HFFc6 (cell line): ENCODE data around the gene DEDD. TPM values are rescaled to one million over a fixed set of nuclear protein-coding genes. Genes with fewer than 3 reads are reported as not detected.
A peak's percentile ranks its signal among the peaks of the same experiment; 100 is the strongest.

Experiments used
- DNase-seq: peaks from one replicate; pipeline ENCODE4 v3.0.0-alpha.2; 2018
- H3K27ac Mint-ChIP-seq: 2 replicates; pipeline ENCODE4 v1.8.0; 2020; ENCODE audit warnings: mild to moderate bottlenecking, mixed read lengths
- H3K27me3 Mint-ChIP-seq: 2 replicates; pipeline ENCODE4 v1.8.0; 2021; ENCODE audit warnings: mild to moderate bottlenecking, moderate library complexity, mixed read lengths; ENCODE audit not compliant: insufficient read depth
- H3K36me3 Mint-ChIP-seq: 2 replicates; pipeline ENCODE4 v1.8.0; 2021; ENCODE audit warnings: low read depth, mixed read lengths
- H3K4me1 Mint-ChIP-seq: 2 replicates; pipeline ENCODE4 v1.8.0; 2020; ENCODE audit warnings: low read depth, mixed read lengths
- H3K4me3 Mint-ChIP-seq: 2 replicates; pipeline ENCODE4 v1.8.0; 2020; ENCODE audit warnings: mild to moderate bottlenecking, moderate library complexity, mixed read lengths
- H3K9me3 Mint-ChIP-seq: 2 replicates; pipeline ENCODE4 v1.8.0; 2020; ENCODE audit warnings: mild to moderate bottlenecking, mixed read lengths
- total RNA-seq, 6 experiments: library from RNA; stranded (reverse); fragmentation: NEBNext Ultra II Directional; extraction: Animal tissue kit (Norgen Biotek cat#: 25700); gene quantifications; 2 replicates in 1 of 6; 3 replicates in 5 of 6; pipeline ENCODE4 v1.2.3, GENCODE V29; 2021
- TF ChIP-seq, protein P1 (sequence below): fragments of 200-600 bp; sonication (generic); IDR thresholded peaks from 2 replicates; pipeline ENCODE4 v1.5.0; 2021; ENCODE audit warnings: antibody characterized with exemption, mild to moderate bottlenecking

Gene DEDD
- total RNA-seq, 6 experiments from 2014 or later, result 29.8 to 39.2 (median 36.0) TPM

DNA sequence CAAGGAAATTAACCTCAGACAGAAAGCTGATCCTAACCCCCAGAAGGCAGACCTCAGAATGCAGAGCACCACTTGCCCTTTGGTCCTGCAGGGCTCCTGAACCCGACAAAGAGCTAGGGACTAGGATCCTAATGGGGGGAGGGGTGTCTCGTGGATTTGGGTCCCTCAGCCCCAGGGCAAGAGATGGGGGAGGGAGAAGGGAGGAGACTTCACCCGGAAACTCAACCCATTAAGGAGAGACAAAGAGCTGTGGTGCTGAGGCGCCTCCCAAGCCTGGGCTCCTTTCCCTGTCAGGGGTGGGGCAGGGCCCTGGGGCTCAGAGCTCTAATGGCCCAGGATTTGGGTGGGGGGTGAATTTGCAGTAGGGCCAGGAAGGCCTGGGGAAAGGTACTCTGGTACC, 46.0 kb downstream of the DEDD start:
- H3K27ac Mint-ChIP-seq, result no peak overlapping the region
- H3K4me3 Mint-ChIP-seq, result no peak overlapping the region
- no peaks in the 10 kb centered on the region for H3K9me3 Mint-ChIP-seq
- no peak for DNase-seq
- TF ChIP-seq, protein P1, sequence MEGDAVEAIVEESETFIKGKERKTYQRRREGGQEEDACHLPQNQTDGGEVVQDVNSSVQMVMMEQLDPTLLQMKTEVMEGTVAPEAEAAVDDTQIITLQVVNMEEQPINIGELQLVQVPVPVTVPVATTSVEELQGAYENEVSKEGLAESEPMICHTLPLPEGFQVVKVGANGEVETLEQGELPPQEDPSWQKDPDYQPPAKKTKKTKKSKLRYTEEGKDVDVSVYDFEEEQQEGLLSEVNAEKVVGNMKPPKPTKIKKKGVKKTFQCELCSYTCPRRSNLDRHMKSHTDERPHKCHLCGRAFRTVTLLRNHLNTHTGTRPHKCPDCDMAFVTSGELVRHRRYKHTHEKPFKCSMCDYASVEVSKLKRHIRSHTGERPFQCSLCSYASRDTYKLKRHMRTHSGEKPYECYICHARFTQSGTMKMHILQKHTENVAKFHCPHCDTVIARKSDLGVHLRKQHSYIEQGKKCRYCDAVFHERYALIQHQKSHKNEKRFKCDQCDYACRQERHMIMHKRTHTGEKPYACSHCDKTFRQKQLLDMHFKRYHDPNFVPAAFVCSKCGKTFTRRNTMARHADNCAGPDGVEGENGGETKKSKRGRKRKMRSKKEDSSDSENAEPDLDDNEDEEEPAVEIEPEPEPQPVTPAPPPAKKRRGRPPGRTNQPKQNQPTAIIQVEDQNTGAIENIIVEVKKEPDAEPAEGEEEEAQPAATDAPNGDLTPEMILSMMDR, result no peak
- H3K4me1 Mint-ChIP-seq, result peaks cover 69% of the 10 kb centered on the region
- H3K36me3 Mint-ChIP-seq, result no peaks in the 10 kb centered on the region
- no peaks in the 10 kb centered on the region; the same call in 1 of the 2 replicates for H3K27me3 Mint-ChIP-seq

DNA sequence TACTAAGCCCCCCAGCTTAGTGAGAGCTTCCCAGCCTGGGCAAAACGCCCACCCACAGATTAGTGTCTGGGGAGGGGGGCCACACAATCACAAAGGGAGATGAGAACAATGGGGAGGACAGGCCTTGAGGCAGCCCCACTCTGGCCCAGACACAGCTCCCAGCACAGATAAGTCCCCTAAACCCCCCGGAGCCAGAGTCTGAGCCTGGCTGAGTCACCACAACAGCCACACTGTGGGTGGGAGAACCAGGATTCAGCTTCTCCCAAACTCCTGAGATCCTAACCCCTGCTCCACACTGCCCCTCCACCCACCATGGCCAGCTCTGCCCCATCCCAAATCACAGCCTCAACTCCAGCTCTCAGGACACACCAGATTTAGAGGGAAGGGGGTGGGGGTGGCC, 47.3 kb downstream of the DEDD start:
- peaks cover 82% of the 10 kb centered on the region for H3K4me1 Mint-ChIP-seq
- H3K27ac Mint-ChIP-seq, result peak overlapping the region; percentile 81
- DNase-seq, result no peak
- no peak overlapping the region for H3K4me3 Mint-ChIP-seq
- TF ChIP-seq, protein P1, result no peak
- no peaks in the 10 kb centered on the region; the same call in 1 of the 2 replicates for H3K27me3 Mint-ChIP-seq
- H3K36me3 Mint-ChIP-seq, result no peaks in the 10 kb centered on the region
- H3K9me3 Mint-ChIP-seq, result no peaks in the 10 kb centered on the region

- H3K9me3 Mint-ChIP-seq, result no peaks in the 10 kb centered on the region
- peak overlapping the region; percentile 93 for H3K27ac Mint-ChIP-seq
- DNase-seq, result no peak
- TF ChIP-seq, protein P1, result no peak
- H3K4me3 Mint-ChIP-seq, result no peak overlapping the region
- no peaks in the 10 kb centered on the region for H3K36me3 Mint-ChIP-seq
- peaks cover 86% of the 10 kb centered on the region for H3K4me1 Mint-ChIP-seq
- no peaks in the 10 kb centered on the region; the same call in 1 of the 2 replicates for H3K27me3 Mint-ChIP-seq
Observed at GRCh38 chr1:161084597-161084988, 47.9 kb downstream of the DEDD start.

DNA sequence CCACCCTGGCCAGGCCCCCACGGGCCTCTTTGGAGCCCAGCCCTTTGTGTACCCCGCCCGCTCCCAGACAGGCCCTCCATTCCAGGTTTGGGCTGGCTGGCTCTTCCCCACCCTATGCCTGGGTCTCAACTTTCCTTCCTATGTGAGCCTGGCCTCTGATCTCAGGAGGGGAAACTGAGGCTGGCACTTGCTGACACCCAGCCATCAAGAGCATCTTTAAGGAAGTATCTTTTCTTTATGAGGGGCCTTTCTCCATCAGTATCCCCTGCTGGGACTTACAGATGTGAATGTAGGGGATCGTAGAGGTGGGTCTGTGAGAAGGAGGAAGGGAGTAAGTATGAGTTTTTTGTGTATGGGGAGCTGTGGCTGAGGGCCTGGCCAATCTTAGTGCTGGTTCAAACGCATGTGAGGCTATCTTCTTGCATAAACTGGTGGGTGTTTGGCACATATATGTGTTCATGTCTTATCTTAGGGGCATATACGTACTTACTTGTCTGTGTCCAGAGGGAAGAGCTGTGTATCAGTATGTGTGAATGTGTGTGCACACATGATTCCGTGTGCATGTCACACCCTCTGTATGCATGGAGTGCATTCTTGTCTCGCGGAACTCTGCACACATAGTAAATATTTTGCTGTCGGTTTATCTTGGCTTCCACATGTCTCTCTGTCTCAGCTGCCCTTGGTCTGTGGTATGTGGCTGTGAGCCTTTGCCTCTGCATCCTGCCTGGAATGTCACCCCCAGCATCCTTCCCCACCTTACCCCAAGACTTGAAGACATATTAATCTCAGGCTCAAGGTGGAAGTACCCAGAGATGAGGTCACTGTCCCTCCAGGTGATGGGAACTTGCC, 48.5 kb downstream of the DEDD start:
- no peak for DNase-seq
- peak overlapping the region; percentile 93 for H3K27ac Mint-ChIP-seq
- TF ChIP-seq, protein P1, result no peak

GRCh38 chr1:161082996-161083747, 49.3 kb downstream of the DEDD start:
- Mint-ChIP-seq H3K27ac (peak overlapping the region; percentile 93), H3K27me3 (no peaks in the 10 kb centered on the region; the same call in 1 of the 2 replicates), H3K36me3 (no peaks in the 10 kb centered on the region), H3K4me3 (no peak overlapping the region), H3K4me1 (peaks cover 76% of the 10 kb centered on the region), H3K9me3 (no peaks in the 10 kb centered on the region)
- peak; percentile 89 for DNase-seq
- TF ChIP-seq, protein P1, result no peak

More for the DNA sequence above, 48.5 kb downstream of the DEDD start:
- Mint-ChIP-seq H3K4me1 (peaks cover 84% of the 10 kb centered on the region), H3K36me3 (no peaks in the 10 kb centered on the region), H3K9me3 (no peaks in the 10 kb centered on the region), H3K27me3 (no peaks in the 10 kb centered on the region; the same call in 1 of the 2 replicates), H3K4me3 (no peak overlapping the region)
